A549 treated with AZD2906 at 1 μM for 4 hours (cell line): Measurements from ENCODE around the gene ZSWIM6. TPM values are rescaled to one million over a fixed set of nuclear protein-coding genes. Genes with fewer than 3 reads are reported as not detected.

Experiments
- total RNA-seq: library from RNA; stranded (reverse); fragments of 200-300 nt; extraction: Qiagen RNA extraction; gene quantifications from 5 replicates; pipeline ENCODE4 v1.2.3, GENCODE V29; 2022

Gene ZSWIM6
- 3.9 to 4.7 TPM (median 4.5 TPM) in 5 replicates for total RNA-seq

GRCh38 chr5:61331407-61332357, at the start of gene ZSWIM6:
Gene ZSWIM6 (plus strand): TSS chr5:61332258. CDS start chr5:61332273, 15 bp downstream.

Other genes with a start within 250 kb of the ZSWIM6 start
- gene SMIM15, start 169.8 kb upstream of the ZSWIM6 start, total RNA-seq = 65.8 to 90.4 TPM (median 68.0 TPM) in 5 replicates